K562 (cell line): Measurements from ENCODE around the gene RBPJL. TPM values are rescaled to one million over a fixed set of nuclear protein-coding genes. Genes with fewer than 3 reads are reported as not detected.

Experiments used
- ATAC-seq: fragments of 200-7000 bp; cut with Tn5 transposase; 3 replicates; pipeline ENCODE4 v1.9.1; 2020; ENCODE audit warnings: moderate library complexity
- BruUV-seq: library from RNA; stranded (reverse); fragments of 400-500 nt; replicated peaks from 2 replicates; lab custom pipeline; 2021; lab: Mats Ljungman, UMichigan
- CTCF ChIA-PET: fragments of 300-600 bp; formaldehyde crosslinking; extraction: SDS; loops from one replicate; lab custom pipeline; 2021; ENCODE audit warnings: low intra/inter-chr PET ratio; lab: Yijun Ruan, JAX
- POLR2A ChIA-PET: fragments of 300-600, 350-650 bp; sonication (Branson Sonifier 250); formaldehyde crosslinking; extraction: SDS; loops from one replicate; lab custom pipeline; 2021; ENCODE audit warnings: antibody characterized with exemption, inconsistent platforms; lab: Yijun Ruan, JAX
- DNase-seq, 4 experiments: peaks; one replicate each; pipeline versions ENCODE4 v3.0.0 to v3.0.0-alpha.2; 2011 to 2018; ENCODE audit warnings: low spot score in 3 of 4, mixed read lengths in 3 of 4; ENCODE audit errors: extremely low read depth in 1 of 4
- FAIRE-seq: peaks from 2 replicates; lab custom pipeline; 2011; peaks lifted over from hg19 to GRCh38; lab: Jason Lieb, UNC
- H2AFZ ChIP-seq: 2 replicates; pipeline ENCODE4 v1.6.0; 2011; ENCODE audit warnings: low read depth, low read length, control low read depth, inconsistent platforms
- H3K27ac ChIP-seq: fragments of 200-600 bp; 3 replicates; pipeline ENCODE4 v1.8.0; 2011; ENCODE audit warnings: low read depth, mild to moderate bottlenecking, control low read depth, inconsistent platforms, low read length, moderate library complexity, mixed read lengths; ENCODE audit errors: extremely low read depth
- H3K27me3 ChIP-seq, 2 experiments: fragments of 300-600 bp in 1 of 2; 2 replicates in 1 of 2; 3 replicates in 1 of 2; pipeline versions ENCODE4 v1.6.0 to v1.8.0; 2011; ENCODE audit warnings: inconsistent platforms in 2 of 2, low read length in 2 of 2, mild to moderate bottlenecking in 1 of 2, mixed read lengths in 1 of 2, moderate library complexity in 1 of 2; ENCODE audit not compliant: control insufficient read depth in 2 of 2, insufficient read depth in 2 of 2
- H3K36me3 ChIP-seq: fragments of 300-600 bp; 3 replicates; pipeline ENCODE4 v1.8.0; 2011; ENCODE audit warnings: mild to moderate bottlenecking, low read length, inconsistent platforms; ENCODE audit not compliant: control insufficient read depth, insufficient read depth
- H3K4me1 ChIP-seq, 2 experiments: fragments of 200-600 bp in 1 of 2; replicated peaks in 1 of 2; 2 replicates in 1 of 2; 3 replicates in 1 of 2; pipeline versions ENCODE4 v1.5.1 to v1.8.0; 2011; ENCODE audit warnings: inconsistent platforms in 2 of 2, low read length in 2 of 2, mild to moderate bottlenecking in 1 of 2, mixed read lengths in 1 of 2, moderate library complexity in 1 of 2; ENCODE audit not compliant: control insufficient read depth in 2 of 2, insufficient read depth in 2 of 2
- H3K4me2 ChIP-seq: 2 replicates; pipeline ENCODE4 v1.6.1; 2011; ENCODE audit warnings: low read length, control low read depth, inconsistent platforms, mixed read lengths; ENCODE audit not compliant: insufficient read depth
- H3K4me3 ChIP-seq: fragments of 200-600 bp; sonication (generic), shearing (Covaris generic); 2 replicates; pipeline ENCODE4 v1.5.1; 2016; ENCODE audit warnings: control low read depth, inconsistent platforms
- H3K79me2 ChIP-seq: fragments of 200-600 bp; 3 replicates; pipeline ENCODE4 v1.8.0; 2011; ENCODE audit warnings: low read length, inconsistent platforms; ENCODE audit not compliant: control insufficient read depth, insufficient read depth
- H3K9ac ChIP-seq, 2 experiments: 2 replicates each; pipeline versions ENCODE4 v1.6.0 to v1.6.1; 2011; ENCODE audit warnings: low read depth in 2 of 2, low read length in 2 of 2, control low read depth in 1 of 2, inconsistent platforms in 1 of 2, mild to moderate bottlenecking in 1 of 2, mixed read lengths in 1 of 2; ENCODE audit not compliant: insufficient read depth in 1 of 2
- H3K9me1 ChIP-seq: one replicate; pipeline ENCODE4 v1.6.0; 2011; ENCODE audit warnings: inconsistent platforms, mild to moderate bottlenecking, low read length, moderate library complexity; ENCODE audit not compliant: control insufficient read depth, insufficient read depth
- H3K9me3 ChIP-seq: replicated peaks from 2 replicates; pipeline ENCODE4 v1.5.1; 2011; ENCODE audit warnings: low read depth, low read length, inconsistent platforms; ENCODE audit not compliant: control insufficient read depth, insufficient read depth
- H4K20me1 ChIP-seq: replicated peaks from 2 replicates; pipeline ENCODE4 v1.6.1; 2011; ENCODE audit warnings: low read length, inconsistent platforms, mixed read lengths; ENCODE audit not compliant: control insufficient read depth, insufficient read depth
- ARHGAP35 ChIP-seq: fragments of 450-650 bp; IDR thresholded peaks from 2 replicates; pipeline ENCODE4 v1.6.1; 2018; ENCODE audit not compliant: partially characterized antibody
- DEAF1 ChIP-seq: fragments of 450-650 bp; formaldehyde crosslinking; IDR thresholded peaks from 2 replicates; pipeline ENCODE4 v1.4.0; 2020; ENCODE audit warnings: mild to moderate bottlenecking, moderate library complexity
- PRMT5 ChIP-seq: sonication (generic); formaldehyde crosslinking; IDR thresholded peaks from 2 replicates; pipeline ENCODE4 v1.5.0; 2020; ENCODE audit warnings: missing genetic modification reagents
- REST ChIP-seq, 2 experiments: fragments of 450-650 bp; formaldehyde crosslinking in 1 of 2; IDR thresholded peaks; 2 replicates each; pipeline versions ENCODE4 v1.4.0 to v1.6.1; 2014 to 2020; ENCODE audit warnings: mild to moderate bottlenecking in 2 of 2, borderline replicate concordance in 1 of 2, low read depth in 1 of 2
- SRSF9 ChIP-seq: fragments of 200-400 bp; formaldehyde crosslinking; IDR thresholded peaks from 2 replicates; pipeline ENCODE4 v1.6.1; 2017; ENCODE audit warnings: low read depth, low read length, borderline replicate concordance
- ZBTB2 ChIP-seq: fragments of 450-650 bp; IDR thresholded peaks from 2 replicates; pipeline ENCODE4 v1.6.1; 2016; ENCODE audit warnings: antibody characterized with exemption
- ZNF263 ChIP-seq: sonication (generic); formaldehyde crosslinking; IDR thresholded peaks from 2 replicates; pipeline ENCODE4 v1.8.0; 2022; ENCODE audit warnings: mild to moderate bottlenecking, missing genetic modification reagents, borderline replicate concordance
- ZNF512 ChIP-seq: IDR thresholded peaks from 2 replicates; pipeline ENCODE4 v1.6.1; 2016; ENCODE audit warnings: missing genetic modification characterization, missing compliant biosample characterization
- WGBS: fragments of 100-300 bp; shearing (Covaris generic); methylation state at CpG from one replicate; pipeline ENCODE4 v1.1.6; 2016; ENCODE audit warnings: low coverage, mixed read lengths; ENCODE audit not compliant: insufficient coverage; ENCODE audit errors: missing lambda C conversion rate; 5-methylcytosine and 5-hydroxymethylcytosine counted together
- in situ Hi-C: fragments of 300-500 bp; cut with MboI; formaldehyde crosslinking; loops from 4 replicates; pipeline ENCODE4 v1.15.0; 2018; ENCODE audit warnings: inconsistent platforms, mixed read lengths
- intact Hi-C: fragments of 100-400 bp; cut with micrococcal nuclease; formaldehyde crosslinking; loops from 2 replicates; pipeline ENCODE4 v1.14.2; 2022
- polyA plus RNA-seq, 8 experiments: library from polyadenylated mRNA; depleted of rRNA in 4 of 8; stranded (reverse) in 5 of 8; unstranded in 3 of 8; fragments of >200 nt; fragmentation: Nextera tagmentation in 2 of 8; fragmentation: Illumina TruSeq in 1 of 8; extraction: Ambion mirVana in 2 of 8; extraction: Trizol in 1 of 8; gene quantifications; 2 replicates each; pipeline versions ENCODE4 v1.2.1 to v1.2.3, GENCODE V29; 2011 to 2014; ENCODE audit warnings: inconsistent platforms in 1 of 8, missing spikeins in 1 of 8
- total RNA-seq, 7 experiments: library from RNA; depleted of rRNA in 6 of 7; stranded (reverse); fragments of >200 nt in 6 of 7; fragmentation: Illumina TruSeq in 2 of 7; extraction: Trizol in 2 of 7; gene quantifications; 2 replicates each; pipeline versions ENCODE4 v1.2.1 to v1.2.3, GENCODE V29; 2011 to 2021; ENCODE audit warnings: low replicate concordance in 1 of 7

Gene RBPJL
- total and polyA plus RNA-seq, 9 of the 15 experiments (the other 6 are each of a cell fraction or from before 2014, with no cell fraction given) = not detected

GRCh38 chr20:45315672-45316071 is 9.0 kb downstream of the RBPJL start:
- Histone ChIP-seq H3K79me2 (no peaks in the 10 kb centered on the region), H3K4me2 (no peak overlapping the region), H3K9me3 (no peaks in the 10 kb centered on the region), H3K9ac (no peak overlapping the region), H3K9me1 (peaks cover 3% of the 10 kb centered on the region), H3K4me1 (peaks cover 0 to 22% of the 10 kb centered on the region in 2 experiments; a peak in 2 of 5 replicates), H4K20me1 (peaks cover 5% of the 10 kb centered on the region; the same call in 1 of the 2 replicates), H3K36me3 (no peaks in the 10 kb centered on the region), H3K4me3 (no peak overlapping the region), H3K27me3 (peaks cover 13 to 47% of the 10 kb centered on the region in 2 experiments; a peak in 4 of 5 replicates), H2AFZ (no peak overlapping the region), H3K27ac (no peak overlapping the region)
- no peak for ATAC-seq
- intact Hi-C loops (loop anchor here (10.0 kb wide), 1 partner anchor 229 kb away; the partner anchor contains the start of gene EPPIN), in situ Hi-C loops (no loop called here)
- BruUV-seq = no TSS peak
- no peak for FAIRE-seq
- ChIA-PET POLR2A (interaction anchor here (0.6 to 1.1 kb wide), 5 partner anchors 10 to 348 kb away, joined by 3 read pairs; no protein-coding TSS in a partner anchor), CTCF (interaction anchor here (0.9 kb wide), 1 partner anchor 455 kb away, joined by 3 read pairs; no protein-coding TSS in a partner anchor)
- no peak for DNase-seq
- 0% methylated on average over 3 of the region's 4 CpGs for WGBS
- TF ChIP-seq PRMT5 (CRISPR knock-in tag) (no peak), ZNF263 (CRISPR knock-in tag) (no peak), ZNF512 (tag) (peak; percentile 95), DEAF1 (CRISPR knock-in tag) (no peak), SRSF9 (no peak), ARHGAP35 (no peak), ZBTB2 (0 out of 2 replicates have a peak, but pooled peaks have one; percentile 30), REST (IDR thresholded peaks at IDR 0.05; ENCODE audit: borderline replicate concordance) (no peak), REST (CRISPR knock-in tag; IDR thresholded peaks at IDR 0.05; ENCODE audit: low read depth) (no peak)
